Ectodermal cell (in vitro differentiated cells): Measurements from ENCODE around the gene GRID2IP.

Experiments
- H3K27ac ChIP-seq: 2 replicates; pipeline ENCODE4 v1.7.0; 2013; ENCODE audit warnings: mild to moderate bottlenecking, low read depth, low read length; ENCODE audit not compliant: insufficient read depth, poor library complexity, severe bottlenecking
- H3K27me3 ChIP-seq: 2 replicates; pipeline ENCODE4 v1.7.0; 2013; ENCODE audit warnings: mild to moderate bottlenecking, low read length; ENCODE audit not compliant: insufficient read depth, control insufficient read depth, poor library complexity, severe bottlenecking
- H3K36me3 ChIP-seq: one replicate; pipeline ENCODE4 v1.7.0; 2013; ENCODE audit warnings: low read length; ENCODE audit not compliant: control insufficient read depth, insufficient read depth
- H3K4me1 ChIP-seq: one replicate; pipeline ENCODE4 v1.7.0; 2013; ENCODE audit warnings: low read length; ENCODE audit not compliant: control insufficient read depth, insufficient read depth
- H3K4me3 ChIP-seq: 2 replicates; pipeline ENCODE4 v1.7.0; 2013; ENCODE audit warnings: low read depth, low read length, control low read depth; ENCODE audit not compliant: insufficient read depth
- H3K9me3 ChIP-seq: 2 replicates; pipeline ENCODE4 v1.7.0; 2013; ENCODE audit warnings: mild to moderate bottlenecking, low read length, moderate library complexity; ENCODE audit not compliant: control insufficient read depth
- WGBS, 2 experiments: methylation state at CpG; one replicate each; pipeline ENCODE4 v1.1.7; 2013; ENCODE audit warnings: missing lambda C conversion rate in 2 of 2; 5-methylcytosine and 5-hydroxymethylcytosine counted together

GRID2IP gene

GRCh38 chr7:6559896-6560295, 8.6 kb upstream of the GRID2IP start:
- Histone ChIP-seq H3K4me3 (no peak overlapping the region), H3K27ac (no peak overlapping the region), H3K27me3 (no peaks in the 10 kb centered on the region), H3K4me1 (no peaks in the 10 kb centered on the region), H3K36me3 (no peaks in the 10 kb centered on the region), H3K9me3 (no peaks in the 10 kb centered on the region)
- 24 to 44% methylated on average over 2 to 3 of the region's 3 CpGs for WGBS, 2 experiments

- WGBS, 2 experiments = 68 to 71% methylated on average over 4 of the region's 6 CpGs
- H3K27ac ChIP-seq = no peak overlapping the region
- H3K27me3 ChIP-seq = no peaks in the 10 kb centered on the region
Observed at GRCh38 chr7:6558837-6559236, 7.6 kb upstream of the GRID2IP start.

GRCh38 chr7:6556196-6556595, 4.9 kb upstream of the GRID2IP start:
- H3K9me3 ChIP-seq = no peaks in the 10 kb centered on the region
- H3K4me1 ChIP-seq = no peaks in the 10 kb centered on the region
- WGBS, 2 experiments = 85% methylated on average over 6 of the region's 6 CpGs
- no peaks in the 10 kb centered on the region for H3K36me3 ChIP-seq
- no peak overlapping the region for H3K4me3 ChIP-seq
- H3K27me3 ChIP-seq = no peaks in the 10 kb centered on the region
- H3K27ac ChIP-seq = no peak overlapping the region

More at GRCh38 chr7:6558837-6559236, 7.6 kb upstream of the GRID2IP start:
- no peaks in the 10 kb centered on the region for H3K4me1 ChIP-seq
- no peak overlapping the region for H3K4me3 ChIP-seq
- no peaks in the 10 kb centered on the region for H3K36me3 ChIP-seq
- H3K9me3 ChIP-seq = no peaks in the 10 kb centered on the region

DNA sequence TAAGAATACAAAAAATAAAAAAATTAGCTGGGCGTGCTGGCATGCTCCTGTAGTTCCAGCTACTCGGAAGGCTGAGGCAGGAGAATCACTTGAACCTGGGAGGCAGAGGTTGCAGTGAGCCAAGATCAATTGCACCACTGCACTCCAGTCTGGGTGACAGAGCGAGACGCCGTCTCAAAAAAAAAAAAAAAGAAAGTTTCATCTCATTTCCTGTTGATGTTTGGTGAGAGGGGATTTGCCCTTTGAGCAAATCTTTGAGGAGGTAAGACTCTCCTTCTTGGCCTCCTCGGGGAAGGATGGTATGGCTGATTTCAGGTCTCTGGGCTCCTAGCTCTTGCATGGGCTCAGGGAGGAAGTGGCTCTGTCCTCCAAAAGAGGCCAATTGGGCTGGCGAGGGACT, 3.6 kb upstream of the GRID2IP start:
- Histone ChIP-seq H3K27me3 (no peaks in the 10 kb centered on the region), H3K4me3 (no peak overlapping the region), H3K4me1 (no peaks in the 10 kb centered on the region), H3K9me3 (no peaks in the 10 kb centered on the region), H3K27ac (no peak overlapping the region), H3K36me3 (no peaks in the 10 kb centered on the region)
- 94 to 95% methylated on average over 7 of the region's 7 CpGs for WGBS, 2 experiments

DNA sequence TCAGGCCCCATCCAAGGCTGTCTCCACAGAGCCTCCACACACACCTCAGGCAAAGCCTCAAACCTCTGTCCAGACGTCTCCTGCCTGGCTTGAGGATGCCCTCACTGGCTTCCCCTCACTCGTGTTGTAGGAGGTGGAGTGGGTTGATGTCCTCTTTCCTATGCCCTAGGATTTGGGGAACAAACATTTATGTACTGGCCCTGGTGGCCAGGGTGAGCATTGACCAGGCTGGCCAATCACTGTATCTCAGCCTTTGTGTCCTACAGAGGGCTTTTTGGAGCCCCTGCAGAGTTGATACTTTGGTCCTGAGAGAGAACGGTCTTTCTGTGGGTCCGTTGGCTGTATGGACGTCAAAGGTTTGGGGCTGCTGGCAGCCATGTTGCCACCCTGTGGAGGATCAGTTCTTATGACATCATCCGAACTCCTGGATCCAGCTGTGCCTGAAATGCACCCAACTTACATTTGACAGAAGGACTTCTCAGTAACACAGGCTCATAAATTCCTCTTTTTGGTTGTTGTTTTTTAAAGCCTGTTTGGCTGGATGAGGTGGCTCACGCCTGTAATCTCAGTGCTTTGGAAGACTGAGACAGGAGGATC, 2.3 kb upstream of the GRID2IP start:
- Histone ChIP-seq H3K27me3 (no peaks in the 10 kb centered on the region), H3K4me1 (no peaks in the 10 kb centered on the region), H3K36me3 (no peaks in the 10 kb centered on the region), H3K27ac (no peak overlapping the region), H3K4me3 (no peak overlapping the region), H3K9me3 (no peaks in the 10 kb centered on the region)
- WGBS, 2 experiments = 79 to 82% methylated on average over 7 of the region's 7 CpGs

GRCh38 chr7:6547400-6547799, 3.9 kb downstream of the GRID2IP start:
- Histone ChIP-seq H3K9me3 (no peaks in the 10 kb centered on the region), H3K27me3 (no peaks in the 10 kb centered on the region), H3K4me3 (no peak overlapping the region), H3K27ac (no peak overlapping the region), H3K4me1 (no peaks in the 10 kb centered on the region), H3K36me3 (no peaks in the 10 kb centered on the region)
- WGBS, 2 experiments = 92 to 96% methylated on average over 1 of the region's 1 CpG

- Histone ChIP-seq H3K27ac (no peak overlapping the region), H3K4me3 (no peak overlapping the region), H3K9me3 (no peaks in the 10 kb centered on the region), H3K27me3 (no peaks in the 10 kb centered on the region), H3K4me1 (no peaks in the 10 kb centered on the region), H3K36me3 (no peaks in the 10 kb centered on the region)
- 88 to 90% methylated on average over 12 of the region's 12 CpGs for WGBS, 2 experiments
Observed at GRCh38 chr7:6546498-6547251, 4.6 kb downstream of the GRID2IP start.

DNA sequence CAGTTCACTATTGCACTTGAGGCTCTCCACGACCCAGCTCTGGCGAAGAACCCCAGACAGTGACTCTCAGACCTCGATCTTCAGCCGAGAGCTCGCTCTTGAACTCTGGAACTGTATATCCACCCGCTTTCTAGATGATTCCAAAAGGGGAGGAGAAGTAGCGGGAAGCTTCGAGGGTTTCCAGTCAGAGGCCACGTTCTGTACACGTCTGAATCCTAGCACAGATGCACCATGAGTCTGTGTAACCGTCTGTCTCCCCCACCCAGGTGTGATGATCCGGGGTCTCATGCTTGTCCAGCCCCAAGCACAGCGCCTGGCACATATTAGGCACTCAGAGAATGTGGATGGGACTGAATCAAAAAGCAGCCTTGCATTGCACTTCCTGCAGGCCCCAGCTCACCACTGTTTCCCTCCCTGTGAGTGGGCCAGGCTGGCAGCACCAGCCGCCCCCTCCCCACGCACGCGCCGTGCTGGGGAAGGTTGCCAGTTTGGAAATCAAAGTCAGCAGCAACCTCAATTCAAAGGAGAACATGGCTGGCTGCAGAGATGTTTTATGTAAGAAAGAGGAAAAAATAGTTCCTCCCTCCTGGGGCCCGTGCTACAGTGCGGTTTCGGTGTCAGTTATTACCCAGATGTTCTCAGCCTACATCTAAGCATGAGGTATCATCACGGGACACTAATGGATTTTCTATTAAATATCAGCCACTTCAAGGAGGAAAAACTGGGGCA, 5.7 kb downstream of the GRID2IP start:
- no peaks in the 10 kb centered on the region for H3K27me3 ChIP-seq
- 94% methylated on average over 22 of the region's 22 CpGs for WGBS, 2 experiments
- no peaks in the 10 kb centered on the region for H3K4me1 ChIP-seq
- H3K27ac ChIP-seq = no peak overlapping the region
- H3K36me3 ChIP-seq = no peaks in the 10 kb centered on the region
- H3K4me3 ChIP-seq = no peak overlapping the region
- H3K9me3 ChIP-seq = no peaks in the 10 kb centered on the region

DNA sequence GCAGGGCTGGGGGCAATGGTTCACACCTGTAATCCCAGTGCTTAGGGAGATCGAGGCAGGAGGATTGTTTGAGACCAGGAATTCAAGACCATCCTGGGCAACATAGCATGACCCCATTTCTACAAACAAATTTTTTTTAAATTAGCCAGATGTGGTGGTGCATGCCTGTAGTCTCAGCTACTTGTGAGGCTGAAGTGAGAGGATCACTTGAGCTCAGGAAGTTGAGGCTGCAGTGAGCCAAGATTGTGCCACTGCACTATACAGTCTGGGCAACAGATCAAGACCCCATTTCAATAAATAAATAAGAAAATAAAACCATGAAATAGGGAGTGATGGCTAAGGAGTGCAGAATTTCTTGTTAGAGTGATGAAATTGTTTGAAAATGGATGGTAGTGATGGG, 8.9 kb downstream of the GRID2IP start:
- Histone ChIP-seq H3K27ac (no peak overlapping the region), H3K4me1 (no peaks in the 10 kb centered on the region), H3K36me3 (no peaks in the 10 kb centered on the region), H3K9me3 (no peaks in the 10 kb centered on the region), H3K27me3 (peaks cover 5% of the 10 kb centered on the region), H3K4me3 (no peak overlapping the region)
- WGBS, 2 experiments = 83 to 94% methylated on average over 1 of the region's 1 CpG
